Osteoblast (primary cell): Measurements from ENCODE around the gene GPR31. TPM values are rescaled to one million over a fixed set of nuclear protein-coding genes. Genes with fewer than 3 reads are reported as not detected.

Experiments
- DNase-seq: peaks from one replicate; pipeline ENCODE4 v3.0.0; 2011; ENCODE audit warnings: low spot score, mixed read lengths; ENCODE audit not compliant: insufficient read length; ENCODE audit errors: missing footprints
- H2AFZ ChIP-seq: 2 replicates; pipeline ENCODE4 v1.6.0; 2011; ENCODE audit warnings: mild to moderate bottlenecking, low read length
- H3K27ac ChIP-seq: 2 replicates; pipeline ENCODE4 v1.5.1; 2011; ENCODE audit warnings: mild to moderate bottlenecking, low read depth, low read length, moderate library complexity
- H3K27me3 ChIP-seq: 2 replicates; pipeline ENCODE4 v1.6.0; 2012; ENCODE audit warnings: mild to moderate bottlenecking, control low read depth, inconsistent platforms, low read length, moderate library complexity; ENCODE audit not compliant: insufficient read depth
- H3K36me3 ChIP-seq: 2 replicates; pipeline ENCODE4 v1.5.1; 2011; ENCODE audit warnings: mild to moderate bottlenecking, low read length, control low read depth, moderate library complexity; ENCODE audit not compliant: insufficient read depth
- H3K4me1 ChIP-seq: 2 replicates; pipeline ENCODE4 v1.5.1; 2011; ENCODE audit warnings: mild to moderate bottlenecking, low read length, control low read depth, moderate library complexity; ENCODE audit not compliant: insufficient read depth
- H3K4me2 ChIP-seq: 2 replicates; pipeline ENCODE4 v1.6.0; 2011; ENCODE audit warnings: mild to moderate bottlenecking, low read length; ENCODE audit not compliant: insufficient read depth
- H3K4me3 ChIP-seq: fragments of 200-600 bp; sonication (generic); 3 replicates; pipeline ENCODE4 v1.5.1; 2012; ENCODE audit warnings: mild to moderate bottlenecking, low read length, inconsistent platforms; ENCODE audit not compliant: insufficient read depth
- H3K79me2 ChIP-seq: 2 replicates; pipeline ENCODE4 v1.6.0; 2012; ENCODE audit warnings: mild to moderate bottlenecking, low read length, control low read depth, inconsistent platforms; ENCODE audit not compliant: insufficient read depth
- H3K9me3 ChIP-seq: 2 replicates; pipeline ENCODE4 v1.5.1; 2011; ENCODE audit warnings: low read depth, low read length, control low read depth
- H4K20me1 ChIP-seq: 2 replicates; pipeline ENCODE4 v1.6.0; 2012; ENCODE audit warnings: mild to moderate bottlenecking, low read length, control low read depth; ENCODE audit not compliant: insufficient read depth
- CTCF ChIP-seq: IDR thresholded peaks from 2 replicates; pipeline ENCODE4 v1.5.1; 2011; ENCODE audit warnings: mild to moderate bottlenecking, low read depth, low read length, moderate library complexity; ENCODE audit errors: extremely low read depth
- total RNA-seq: library from RNA; depleted of rRNA; stranded (reverse); fragments of >200 nt; gene quantifications from 2 replicates; pipeline ENCODE4 v1.2.3, GENCODE V29; 2012

The GPR31 gene
- total RNA-seq, 1 donor = not detected

GRCh38 chr6:167129159-167129558, 28.6 kb downstream of the GPR31 start:
- Histone ChIP-seq H3K4me1 (no peaks in the 10 kb centered on the region), H2AFZ (no peak overlapping the region), H3K79me2 (no peaks in the 10 kb centered on the region), H4K20me1 (no peaks in the 10 kb centered on the region), H3K27ac (no peak overlapping the region), H3K4me2 (no peak overlapping the region), H3K4me3 (no peak overlapping the region), H3K36me3 (no peaks in the 10 kb centered on the region), H3K9me3 (no peaks in the 10 kb centered on the region), H3K27me3 (no peaks in the 10 kb centered on the region)
- TF ChIP-seq CTCF = no peak
- no peak for DNase-seq

GRCh38 chr6:167127785-167128531, 29.8 kb downstream of the GPR31 start:
- no peaks in the 10 kb centered on the region for H3K36me3 ChIP-seq
- H2AFZ ChIP-seq = no peak overlapping the region
- TF ChIP-seq CTCF = no peak
- no peak overlapping the region for H3K27ac ChIP-seq
- no peaks in the 10 kb centered on the region for H3K9me3 ChIP-seq
- H4K20me1 ChIP-seq = no peaks in the 10 kb centered on the region
- no peak overlapping the region for H3K4me3 ChIP-seq
- no peaks in the 10 kb centered on the region for H3K79me2 ChIP-seq
- no peaks in the 10 kb centered on the region for H3K4me1 ChIP-seq
- no peaks in the 10 kb centered on the region for H3K27me3 ChIP-seq
- H3K4me2 ChIP-seq = no peak overlapping the region
- DNase-seq = no peak

- Histone ChIP-seq H4K20me1 (no peaks in the 10 kb centered on the region), H3K4me1 (no peaks in the 10 kb centered on the region), H3K4me2 (no peak overlapping the region), H3K79me2 (no peaks in the 10 kb centered on the region), H3K4me3 (no peak overlapping the region), H2AFZ (no peak overlapping the region), H3K9me3 (no peaks in the 10 kb centered on the region), H3K27me3 (no peaks in the 10 kb centered on the region), H3K27ac (no peak overlapping the region), H3K36me3 (no peaks in the 10 kb centered on the region)
- TF ChIP-seq CTCF = no peak
- no peak for DNase-seq
Observed at GRCh38 chr6:167125855-167126349, 31.9 kb downstream of the GPR31 start.

- Histone ChIP-seq H3K4me3 (no peak overlapping the region), H3K79me2 (no peaks in the 10 kb centered on the region), H2AFZ (no peak overlapping the region), H3K27me3 (no peaks in the 10 kb centered on the region), H3K27ac (no peak overlapping the region), H4K20me1 (no peaks in the 10 kb centered on the region), H3K36me3 (no peaks in the 10 kb centered on the region), H3K4me1 (no peaks in the 10 kb centered on the region), H3K4me2 (no peak overlapping the region), H3K9me3 (no peaks in the 10 kb centered on the region)
- DNase-seq = no peak
- no peak for TF ChIP-seq CTCF
Observed at GRCh38 chr6:167125410-167125809, 32.4 kb downstream of the GPR31 start.
